Activated CD4-positive, alpha-beta T cell treated with anti-CD3 and anti-CD28 coated beads, Interleukin-2, amount 10 ng/mL, durations not matched to agents 7 days and 5 days (primary cell): ENCODE measurements around the gene CAGE1. TPM values are rescaled to one million over a fixed set of nuclear protein-coding genes. Genes with fewer than 3 reads are reported as not detected.

Source experiments
- CTCF ChIA-PET: fragments of 350-600 bp; sonication (Branson Sonifier 250); formaldehyde crosslinking; loops from one replicate; lab custom pipeline; 2021; ENCODE audit warnings: antibody characterized with exemption; lab: Charles Lee
- POLR2A ChIA-PET: fragments of 350-600 bp; sonication (Branson Sonifier 250); formaldehyde crosslinking; loops from one replicate; lab custom pipeline; 2021; ENCODE audit warnings: antibody characterized with exemption; lab: Charles Lee
- DNase-seq: peaks from one replicate; pipeline ENCODE4 v3.0.0-alpha.2; 2020
- H3K27ac Mint-ChIP-seq: one replicate; pipeline ENCODE4 v1.8.0; 2021; ENCODE audit warnings: mild to moderate bottlenecking, moderate library complexity, mixed read lengths
- H3K27me3 Mint-ChIP-seq: one replicate; pipeline ENCODE4 v1.8.0; 2021; ENCODE audit warnings: mixed read lengths
- H3K36me3 Mint-ChIP-seq: one replicate; pipeline ENCODE4 v1.8.0; 2021; ENCODE audit warnings: low read depth, mixed read lengths
- H3K4me1 Mint-ChIP-seq: one replicate; pipeline ENCODE4 v1.8.0; 2021; ENCODE audit warnings: mixed read lengths
- H3K4me3 Mint-ChIP-seq: one replicate; pipeline ENCODE4 v1.8.0; 2021; ENCODE audit warnings: mild to moderate bottlenecking, moderate library complexity, mixed read lengths
- H3K9me3 Mint-ChIP-seq: one replicate; pipeline ENCODE4 v1.8.0; 2021; ENCODE audit warnings: mixed read lengths
- total RNA-seq, 2 experiments: library from RNA; stranded (reverse); gene quantifications; one replicate each; pipeline ENCODE4 v1.2.3, GENCODE V29; 2021

Gene CAGE1
- under 1 TPM in 1 of 2 experiments, not detected in 1; 0.12 TPM for total RNA-seq

- POLR2A ChIA-PET: interaction anchor here (0.6 to 1.4 kb wide), 3 partner anchors 14 to 76 kb away, joined by 3 read pairs; no protein-coding TSS in a partner anchor
- CTCF ChIA-PET: interaction anchor here (0.9 to 1.6 kb wide), 5 partner anchors 14 to 200 kb away, joined by 3 read pairs; partner anchors contain the start of gene SNRNP48
- Mint-ChIP-seq H3K9me3 (no peaks in the 10 kb centered on the region), H3K4me3 (peak within 1 kb of the TSS; percentile 89), H3K27ac (peak within 1 kb of the TSS; percentile 94), H3K36me3 (peaks cover 28% of the 10 kb centered on the region), H3K27me3 (no peaks in the 10 kb centered on the region), H3K4me1 (peaks cover 41% of the 10 kb centered on the region)
- DNase-seq: peak; percentile 95
Observed at GRCh38 chr6:7389451-7390225, at the start of gene CAGE1, which contains the start of gene RIOK1. CAGE1 (minus strand) TSS chr6:7389742; CDS start chr6:7387173, 2,569 bp downstream. RIOK1 (plus strand) TSS chr6:7389808; CDS start chr6:7390003, 195 bp downstream.

GRCh38 chr6:7439228-7439627 lies 49.7 kb upstream of the CAGE1 start:
- no peak for DNase-seq
- Mint-ChIP-seq H3K9me3 (peaks cover 3% of the 10 kb centered on the region), H3K27me3 (peaks cover 5% of the 10 kb centered on the region), H3K27ac (no peak overlapping the region), H3K4me3 (no peak overlapping the region), H3K4me1 (peaks cover 11% of the 10 kb centered on the region), H3K36me3 (no peaks in the 10 kb centered on the region)
- POLR2A ChIA-PET: no interaction called here
- CTCF ChIA-PET: interaction anchor here (1.0 kb wide), 1 partner anchor 10 kb away, joined by 3 read pairs; no protein-coding TSS in a partner anchor

- H3K36me3 Mint-ChIP-seq: no peaks in the 10 kb centered on the region
- ChIA-PET POLR2A (no interaction called here), CTCF (no interaction called here)
- peaks cover 3% of the 10 kb centered on the region for H3K9me3 Mint-ChIP-seq
- H3K27me3 Mint-ChIP-seq: peaks cover 4% of the 10 kb centered on the region
- no peak overlapping the region for H3K4me3 Mint-ChIP-seq
- peaks cover 11% of the 10 kb centered on the region for H3K4me1 Mint-ChIP-seq
- no peak overlapping the region for H3K27ac Mint-ChIP-seq
- DNase-seq: no peak
Observed at GRCh38 chr6:7438011-7438410, 48.5 kb upstream of the CAGE1 start.

- no peak overlapping the region for H3K4me3 Mint-ChIP-seq
- no peak overlapping the region for H3K27ac Mint-ChIP-seq
- no peaks in the 10 kb centered on the region for H3K36me3 Mint-ChIP-seq
- H3K27me3 Mint-ChIP-seq: no peaks in the 10 kb centered on the region
- ChIA-PET POLR2A (no interaction called here), CTCF (no interaction called here)
- peaks cover 8% of the 10 kb centered on the region for H3K4me1 Mint-ChIP-seq
- H3K9me3 Mint-ChIP-seq: no peaks in the 10 kb centered on the region
- DNase-seq: no peak
Observed at GRCh38 chr6:7434672-7435071, 45.1 kb upstream of the CAGE1 start.

- Mint-ChIP-seq H3K27me3 (no peaks in the 10 kb centered on the region), H3K9me3 (no peaks in the 10 kb centered on the region), H3K4me1 (no peaks in the 10 kb centered on the region), H3K27ac (no peak overlapping the region), H3K4me3 (no peak overlapping the region), H3K36me3 (no peaks in the 10 kb centered on the region)
- POLR2A ChIA-PET: no interaction called here
- no peak for DNase-seq
- CTCF ChIA-PET: interaction anchor here (0.7 kb wide), 1 partner anchor 13 kb away, joined by 3 read pairs; no protein-coding TSS in a partner anchor
Observed at GRCh38 chr6:7433121-7433617, 43.6 kb upstream of the CAGE1 start.

GRCh38 chr6:7432391-7433120 lies 43.0 kb upstream of the CAGE1 start:
- Mint-ChIP-seq H3K9me3 (no peaks in the 10 kb centered on the region), H3K36me3 (no peaks in the 10 kb centered on the region), H3K4me3 (no peak overlapping the region), H3K27ac (no peak overlapping the region), H3K4me1 (no peaks in the 10 kb centered on the region), H3K27me3 (no peaks in the 10 kb centered on the region)
- POLR2A ChIA-PET: no interaction called here
- no peak for DNase-seq
- CTCF ChIA-PET: no interaction called here

- H3K4me3 Mint-ChIP-seq: no peak overlapping the region
- no peak for DNase-seq
- H3K27me3 Mint-ChIP-seq: no peaks in the 10 kb centered on the region
- H3K4me1 Mint-ChIP-seq: no peaks in the 10 kb centered on the region
- H3K9me3 Mint-ChIP-seq: no peaks in the 10 kb centered on the region
- H3K36me3 Mint-ChIP-seq: no peaks in the 10 kb centered on the region
- POLR2A ChIA-PET: no interaction called here
- H3K27ac Mint-ChIP-seq: no peak overlapping the region
- CTCF ChIA-PET: no interaction called here
Observed at GRCh38 chr6:7431674-7432390, 42.3 kb upstream of the CAGE1 start.

GRCh38 chr6:7431313-7431673 lies 41.8 kb upstream of the CAGE1 start:
- H3K9me3 Mint-ChIP-seq: no peaks in the 10 kb centered on the region
- POLR2A ChIA-PET: no interaction called here
- no peaks in the 10 kb centered on the region for H3K27me3 Mint-ChIP-seq

GRCh38 chr6:7426447-7427169 lies 37.1 kb upstream of the CAGE1 start:
- H3K27ac Mint-ChIP-seq: no peak overlapping the region
- POLR2A ChIA-PET: no interaction called here
- H3K9me3 Mint-ChIP-seq: no peaks in the 10 kb centered on the region
- no peak overlapping the region for H3K4me3 Mint-ChIP-seq
- CTCF ChIA-PET: no interaction called here
- no peaks in the 10 kb centered on the region for H3K36me3 Mint-ChIP-seq
- no peak for DNase-seq
- H3K27me3 Mint-ChIP-seq: no peaks in the 10 kb centered on the region
- H3K4me1 Mint-ChIP-seq: no peaks in the 10 kb centered on the region

More at GRCh38 chr6:7431313-7431673, 41.8 kb upstream of the CAGE1 start:
- no peak for DNase-seq
- Mint-ChIP-seq H3K4me3 (no peak overlapping the region), H3K4me1 (no peaks in the 10 kb centered on the region), H3K27ac (no peak overlapping the region), H3K36me3 (no peaks in the 10 kb centered on the region)
- CTCF ChIA-PET: interaction anchor here (0.7 kb wide), 1 partner anchor 65 kb away, joined by 6 read pairs; no protein-coding TSS in a partner anchor

GRCh38 chr6:7425808-7426190 lies 36.3 kb upstream of the CAGE1 start:
- H3K4me1 Mint-ChIP-seq: no peaks in the 10 kb centered on the region
- CTCF ChIA-PET: no interaction called here
- H3K36me3 Mint-ChIP-seq: no peaks in the 10 kb centered on the region
- POLR2A ChIA-PET: no interaction called here
- DNase-seq: no peak
- no peaks in the 10 kb centered on the region for H3K9me3 Mint-ChIP-seq
- H3K27ac Mint-ChIP-seq: no peak overlapping the region
- H3K4me3 Mint-ChIP-seq: no peak overlapping the region
- no peaks in the 10 kb centered on the region for H3K27me3 Mint-ChIP-seq

GRCh38 chr6:7424967-7425807 lies 35.6 kb upstream of the CAGE1 start:
- Mint-ChIP-seq H3K9me3 (no peaks in the 10 kb centered on the region), H3K27me3 (no peaks in the 10 kb centered on the region), H3K27ac (no peak overlapping the region), H3K36me3 (no peaks in the 10 kb centered on the region), H3K4me3 (no peak overlapping the region), H3K4me1 (no peaks in the 10 kb centered on the region)
- no peak for DNase-seq
- ChIA-PET POLR2A (no interaction called here), CTCF (no interaction called here)
